ENCODE results near the gene SALL1.

SALL1 gene

GRCh38 chr16:51144203-51144602 is 6.9 kb downstream of the SALL1 start:
- H3K36me3 ChIP-seq (replicated peaks): no peaks in the 10 kb centered on the region
- TF ChIP-seq CTCF (IDR thresholded peaks at IDR 0.05; ENCODE audit: low read depth, low read length, missing control alignments): no peak
- in situ Hi-C loops (cut with HindIII; ENCODE audit: low pct_ligation_motif_present, low sequenced_read_pairs): no loop called here

DNA sequence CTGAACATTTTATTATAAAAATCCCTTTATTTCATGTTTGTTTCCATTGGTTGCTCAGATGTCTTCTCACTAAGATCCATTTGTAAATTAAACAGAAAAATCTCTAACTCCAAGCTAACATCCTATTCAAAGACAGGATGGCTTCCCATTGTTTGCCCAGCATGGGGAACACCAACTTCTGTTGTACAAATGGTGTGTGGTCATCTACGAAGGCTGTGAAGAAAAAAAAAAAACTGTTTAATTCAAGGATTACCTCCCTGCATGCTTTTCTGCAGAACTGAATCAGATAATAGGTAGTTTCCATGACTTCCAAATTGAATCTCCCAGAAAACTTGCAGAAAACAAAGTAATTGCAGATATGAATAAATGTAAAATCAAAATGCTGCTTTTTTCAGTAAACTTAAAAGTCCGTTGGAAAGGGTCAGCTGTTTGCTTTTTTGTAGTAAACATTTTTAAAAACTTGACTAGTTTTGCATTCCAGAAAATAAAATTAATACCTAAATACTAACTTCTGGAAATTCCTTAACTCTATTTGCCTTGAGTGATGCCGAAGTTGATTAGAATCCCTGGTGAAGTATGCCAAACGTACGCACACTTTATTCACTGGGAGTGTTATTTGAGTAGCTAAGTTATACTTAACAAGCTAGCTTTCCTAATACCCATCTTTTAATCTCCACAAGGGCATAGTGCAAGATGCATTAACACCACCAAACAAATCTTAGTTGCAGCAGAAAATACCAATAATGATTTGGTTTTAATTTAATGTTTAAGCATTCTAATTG is 7.7 kb downstream of the SALL1 start:
- no peak for DNase-seq
- H3K4me3 ChIP-seq (ENCODE audit: low read depth, low read length): no peak overlapping the region
- H3K27ac ChIP-seq: no peak overlapping the region
- no peak for TF ChIP-seq CTCF (IDR thresholded peaks at IDR 0.05; ENCODE audit: low read depth, low read length, missing control alignments)
- no peaks in the 10 kb centered on the region for H3K27me3 ChIP-seq (replicated peaks)
- no peaks in the 10 kb centered on the region for H3K36me3 ChIP-seq (replicated peaks)
- in situ Hi-C loops (cut with HindIII; ENCODE audit: low pct_ligation_motif_present, low sequenced_read_pairs): no loop called here

More at GRCh38 chr16:51144203-51144602, 6.9 kb downstream of the SALL1 start:
- Histone ChIP-seq H3K27me3 (replicated peaks) (no peaks in the 10 kb centered on the region), H3K4me3 (ENCODE audit: low read depth, low read length) (no peak overlapping the region), H3K27ac (no peak overlapping the region)
- DNase-seq: no peak

DNA sequence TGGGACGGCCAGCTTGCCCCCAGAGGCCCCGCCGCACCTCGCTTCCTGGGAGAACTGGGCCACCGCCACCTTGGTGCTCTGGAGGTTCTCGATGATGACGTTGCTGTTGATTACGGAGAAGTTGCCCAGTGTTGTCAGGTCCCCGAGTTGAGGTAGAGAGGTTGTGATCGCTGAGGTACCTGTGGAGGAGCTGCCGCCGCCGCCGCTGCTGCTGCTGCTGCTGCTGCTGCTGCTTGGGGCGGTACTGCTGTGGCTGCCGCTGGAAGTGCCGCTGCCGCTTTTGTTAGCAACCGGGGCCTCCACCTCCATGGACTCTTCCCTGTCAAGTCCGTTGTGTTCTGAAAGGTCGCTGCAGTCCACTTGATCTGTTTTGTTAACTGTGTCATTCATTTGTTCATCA is 9.5 kb downstream of the SALL1 start:
- DNase-seq: no peak

GRCh38 chr16:51141106-51141505 is 10.0 kb downstream of the SALL1 start:
- Histone ChIP-seq H3K27ac (no peak overlapping the region), H3K36me3 (replicated peaks) (no peaks in the 10 kb centered on the region), H3K4me3 (ENCODE audit: low read depth, low read length) (no peak overlapping the region), H3K27me3 (replicated peaks) (no peaks in the 10 kb centered on the region)
- no peak for DNase-seq
- in situ Hi-C loops (cut with HindIII; ENCODE audit: low pct_ligation_motif_present, low sequenced_read_pairs): no loop called here
- no peak for TF ChIP-seq CTCF (IDR thresholded peaks at IDR 0.05; ENCODE audit: low read depth, low read length, missing control alignments)

More for the DNA sequence above, 9.5 kb downstream of the SALL1 start:
- no peak overlapping the region for H3K27ac ChIP-seq
- H3K4me3 ChIP-seq (ENCODE audit: low read depth, low read length): no peak overlapping the region
- no peaks in the 10 kb centered on the region for H3K36me3 ChIP-seq (replicated peaks)
- in situ Hi-C loops (cut with HindIII; ENCODE audit: low pct_ligation_motif_present, low sequenced_read_pairs): no loop called here
- no peaks in the 10 kb centered on the region for H3K27me3 ChIP-seq (replicated peaks)
- no peak for TF ChIP-seq CTCF (IDR thresholded peaks at IDR 0.05; ENCODE audit: low read depth, low read length, missing control alignments)

- in situ Hi-C loops (cut with HindIII; ENCODE audit: low pct_ligation_motif_present, low sequenced_read_pairs): no loop called here
Measured at GRCh38 chr16:51140112-51140511, 11.0 kb downstream of the SALL1 start.

More at GRCh38 chr16:51140112-51140511, 11.0 kb downstream of the SALL1 start:
- no peak for DNase-seq
- Histone ChIP-seq H3K27me3 (replicated peaks) (no peaks in the 10 kb centered on the region), H3K27ac (no peak overlapping the region), H3K36me3 (replicated peaks) (no peaks in the 10 kb centered on the region), H3K4me3 (ENCODE audit: low read depth, low read length) (no peak overlapping the region)
- TF ChIP-seq CTCF (IDR thresholded peaks at IDR 0.05; ENCODE audit: low read depth, low read length, missing control alignments): no peak
